PC-3 (cell line): ENCODE measurements around the gene GAS2L1. TPM values are rescaled to one million over a fixed set of nuclear protein-coding genes. Genes with fewer than 3 reads are reported as not detected.
A peak's percentile ranks its signal among the peaks of the same experiment; 100 is the strongest.

Experiments used
- ATAC-seq: fragments of 200-7000 bp; cut with Tn5 transposase; 2 replicates; pipeline ENCODE4 v1.9.1; 2020; ENCODE audit warnings: mild to moderate bottlenecking, moderate library complexity
- BruUV-seq: library from RNA; stranded (reverse); fragments of 400-500 nt; replicated peaks from 2 replicates; lab custom pipeline; 2021; lab: Mats Ljungman, UMichigan
- CTCF ChIA-PET: fragments of 300-600 bp; sonication (Branson Sonifier 250); formaldehyde crosslinking; loops from one replicate; lab custom pipeline; 2022; ENCODE audit warnings: antibody characterized with exemption; lab: Charles Lee
- POLR2A ChIA-PET: fragments of 300-600 bp; sonication (Branson Sonifier 250); formaldehyde crosslinking; loops from one replicate; lab custom pipeline; 2022; ENCODE audit warnings: antibody characterized with exemption; ENCODE audit not compliant: unreplicated experiment; lab: Charles Lee
- DNase-seq: peaks from one replicate; pipeline ENCODE4 v3.0.0-alpha.2; 2015
- H2AFZ ChIP-seq: fragments of 300-600 bp; sonication (generic); 2 replicates; pipeline ENCODE4 v1.6.0; 2016; ENCODE audit warnings: antibody characterized with exemption, low read length
- H3F3A ChIP-seq: fragments of 300-600 bp; sonication (generic); one replicate; pipeline ENCODE4 v1.6.0; 2017; ENCODE audit warnings: antibody characterized with exemption, low read length, control low read depth, mild to moderate bottlenecking; ENCODE audit not compliant: unreplicated experiment
- H3K27ac ChIP-seq: fragments of 300-600 bp; sonication (generic); 2 replicates; pipeline ENCODE4 v1.5.1; 2016; ENCODE audit warnings: mild to moderate bottlenecking, low read length
- H3K27me3 ChIP-seq: fragments of 300-600 bp; sonication (generic); 2 replicates; pipeline ENCODE4 v1.6.1; 2016; ENCODE audit warnings: low read length, mixed read lengths
- H3K36me3 ChIP-seq: fragments of 300-600 bp; sonication (generic); 2 replicates; pipeline ENCODE4 v1.6.1; 2016; ENCODE audit warnings: low read depth, mixed run types, low read length, mixed read lengths
- H3K4me1 ChIP-seq: fragments of 300-600 bp; sonication (generic); 2 replicates; pipeline ENCODE4 v1.5.1; 2016; ENCODE audit warnings: low read length; ENCODE audit not compliant: insufficient read depth
- H3K4me2 ChIP-seq: fragments of 300-600 bp; sonication (generic); 2 replicates; pipeline ENCODE4 v1.6.0; 2016; ENCODE audit warnings: low read length
- H3K4me3 ChIP-seq: fragments of 300-600 bp; sonication (generic); 2 replicates; pipeline ENCODE4 v1.5.1; 2016; ENCODE audit warnings: mild to moderate bottlenecking, low read length, mixed read lengths
- H3K79me2 ChIP-seq: fragments of 300-600 bp; sonication (generic); 2 replicates; pipeline ENCODE4 v1.6.1; 2017; ENCODE audit warnings: low read length, mixed read lengths
- H3K9ac ChIP-seq: fragments of 300-600 bp; sonication (generic); 2 replicates; pipeline ENCODE4 v1.6.0; 2016; ENCODE audit warnings: mild to moderate bottlenecking, low read length
- H3K9me2 ChIP-seq: fragments of 300-600 bp; sonication (generic); replicated peaks from 2 replicates; pipeline ENCODE4 v1.6.1; 2016; ENCODE audit warnings: mixed run types, low read length, mixed read lengths
- H3K9me3 ChIP-seq: fragments of 300-600 bp; sonication (generic); 2 replicates; pipeline ENCODE4 v1.6.1; 2016; ENCODE audit warnings: low read length, mixed read lengths
- H4K20me1 ChIP-seq: fragments of 300-600 bp; sonication (generic); 2 replicates; pipeline ENCODE4 v1.6.1; 2016; ENCODE audit warnings: low read length, mixed read lengths
- EZH2 ChIP-seq: fragments of 300-600 bp; sonication (generic); IDR thresholded peaks from one replicate; pipeline ENCODE4 v1.6.1; 2017; ENCODE audit warnings: antibody characterized with exemption, mild to moderate bottlenecking, low read length; ENCODE audit not compliant: unreplicated experiment
- EZH2phosphoT487 ChIP-seq: fragments of 300-600 bp; sonication (generic); IDR thresholded peaks from 2 replicates; pipeline ENCODE4 v1.6.1; 2018; ENCODE audit warnings: mild to moderate bottlenecking, antibody characterized with exemption, low read length, borderline replicate concordance
- intact Hi-C: fragments of 100-400 bp; cut with micrococcal nuclease; formaldehyde crosslinking; loops from 2 replicates; pipeline ENCODE4 v1.9.0; 2023
- total RNA-seq: library from RNA; depleted of rRNA; stranded (reverse); fragments of >200 nt; gene quantifications from 2 replicates; pipeline ENCODE4 v1.2.3, GENCODE V29; 2014
- TF ChIP-seq, protein P1 (sequence below): fragments of 300-600 bp; sonication (generic); conservative IDR thresholded peaks from 2 replicates; pipeline ENCODE4 v1.5.1; 2017; ENCODE audit warnings: antibody characterized with exemption, low read depth, mild to moderate bottlenecking, low read length

GAS2L1 gene
- total RNA-seq, 1 experiment from 2014 or later: 58.4 TPM

DNA sequence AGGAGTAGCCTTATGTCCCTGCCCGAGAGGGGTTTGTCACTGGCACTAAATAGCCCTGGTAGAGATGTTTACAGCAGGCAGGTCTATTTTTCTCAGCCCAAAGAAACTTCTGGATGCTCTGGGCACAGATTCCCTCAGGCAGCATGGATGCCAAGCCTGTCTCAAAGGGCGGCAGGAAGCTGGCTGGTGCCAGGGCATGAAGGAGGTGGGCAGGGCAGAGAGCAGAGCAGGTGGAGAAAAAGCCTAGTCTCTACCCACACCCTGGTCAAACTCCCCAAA is 4.1 kb upstream of the GAS2L1 start:
- H3K79me2 ChIP-seq: peaks cover 3% of the 10 kb centered on the region
- intact Hi-C loops: no loop called here
- no peak overlapping the region for H3K27ac ChIP-seq
- no peak overlapping the region for H3K4me3 ChIP-seq
- H3K27me3 ChIP-seq: no peaks in the 10 kb centered on the region
- H2AFZ ChIP-seq: no peak overlapping the region
- no peak overlapping the region for H3K4me2 ChIP-seq
- H3K4me1 ChIP-seq: no peaks in the 10 kb centered on the region
- CTCF ChIA-PET: interaction anchor here (0.6 to 1.3 kb wide), 2 partner anchors 18 to 55 kb away, joined by 5 read pairs; no protein-coding TSS in a partner anchor
- no peak for DNase-seq
- no peaks in the 10 kb centered on the region for H3K9me3 ChIP-seq
- H3K9me2 ChIP-seq: no peaks in the 10 kb centered on the region
- H3K36me3 ChIP-seq: peaks cover 23% of the 10 kb centered on the region
- no peak overlapping the region for H3K9ac ChIP-seq
- TF ChIP-seq, protein P1, sequence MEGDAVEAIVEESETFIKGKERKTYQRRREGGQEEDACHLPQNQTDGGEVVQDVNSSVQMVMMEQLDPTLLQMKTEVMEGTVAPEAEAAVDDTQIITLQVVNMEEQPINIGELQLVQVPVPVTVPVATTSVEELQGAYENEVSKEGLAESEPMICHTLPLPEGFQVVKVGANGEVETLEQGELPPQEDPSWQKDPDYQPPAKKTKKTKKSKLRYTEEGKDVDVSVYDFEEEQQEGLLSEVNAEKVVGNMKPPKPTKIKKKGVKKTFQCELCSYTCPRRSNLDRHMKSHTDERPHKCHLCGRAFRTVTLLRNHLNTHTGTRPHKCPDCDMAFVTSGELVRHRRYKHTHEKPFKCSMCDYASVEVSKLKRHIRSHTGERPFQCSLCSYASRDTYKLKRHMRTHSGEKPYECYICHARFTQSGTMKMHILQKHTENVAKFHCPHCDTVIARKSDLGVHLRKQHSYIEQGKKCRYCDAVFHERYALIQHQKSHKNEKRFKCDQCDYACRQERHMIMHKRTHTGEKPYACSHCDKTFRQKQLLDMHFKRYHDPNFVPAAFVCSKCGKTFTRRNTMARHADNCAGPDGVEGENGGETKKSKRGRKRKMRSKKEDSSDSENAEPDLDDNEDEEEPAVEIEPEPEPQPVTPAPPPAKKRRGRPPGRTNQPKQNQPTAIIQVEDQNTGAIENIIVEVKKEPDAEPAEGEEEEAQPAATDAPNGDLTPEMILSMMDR: no peak
- no peak for TF ChIP-seq EZH2phosphoT487
- H4K20me1 ChIP-seq: no peaks in the 10 kb centered on the region
- peaks cover 6% of the 10 kb centered on the region for H3F3A ChIP-seq
- POLR2A ChIA-PET: no interaction called here
- ATAC-seq: no peak
- no TSS peak for BruUV-seq

DNA sequence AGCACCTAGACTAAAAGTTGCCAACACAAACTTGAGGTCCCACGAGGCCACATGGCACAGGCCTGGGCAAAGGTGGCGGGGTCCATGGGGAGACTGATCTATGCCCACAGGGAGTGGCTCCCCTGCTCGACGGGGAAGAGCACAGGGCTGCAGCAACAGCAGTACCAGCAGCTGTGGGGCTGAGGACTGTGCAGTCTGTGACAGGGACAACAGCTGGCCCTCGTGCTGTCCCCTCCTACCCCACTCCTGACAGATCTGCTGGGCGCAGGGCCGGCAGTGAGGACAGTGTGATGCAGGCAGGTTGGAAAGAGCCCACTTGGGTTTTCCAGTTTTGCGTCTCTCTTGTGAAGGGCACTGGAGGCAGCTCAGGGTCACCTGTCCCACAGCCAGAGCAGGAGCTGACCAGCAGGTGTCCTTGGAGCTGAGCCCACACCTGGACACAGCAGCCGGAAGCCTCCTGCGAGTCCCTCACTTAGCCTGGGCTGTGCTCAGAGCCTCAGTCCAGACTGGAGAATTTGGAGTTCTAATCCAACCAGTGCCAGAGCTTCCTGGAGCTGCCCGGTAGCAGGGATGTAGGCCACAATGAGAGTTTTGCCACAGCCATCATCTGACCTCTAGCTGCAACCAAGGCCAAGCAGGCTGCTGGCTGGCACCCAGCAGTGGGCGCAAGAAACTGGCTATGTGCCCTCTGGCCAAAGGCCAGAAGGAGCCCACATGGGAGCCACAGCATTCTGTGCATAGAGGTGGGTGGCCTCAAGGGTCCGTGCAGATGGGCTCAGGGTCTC is 3.6 kb upstream of the GAS2L1 start:
- Histone ChIP-seq H3K9me2 (no peaks in the 10 kb centered on the region), H3K4me1 (peaks cover 5% of the 10 kb centered on the region), H3K4me2 (no peak overlapping the region), H3K27me3 (no peaks in the 10 kb centered on the region), H3K9ac (no peak overlapping the region), H3F3A (peaks cover 6% of the 10 kb centered on the region), H3K9me3 (no peaks in the 10 kb centered on the region), H4K20me1 (no peaks in the 10 kb centered on the region), H3K79me2 (peaks cover 8% of the 10 kb centered on the region), H3K4me3 (no peak overlapping the region), H2AFZ (no peak overlapping the region), H3K36me3 (peaks cover 18% of the 10 kb centered on the region), H3K27ac (no peak overlapping the region)
- CTCF ChIA-PET: interaction anchor here (0.6 to 1.3 kb wide), 2 partner anchors 17 to 54 kb away, joined by 5 read pairs; no protein-coding TSS in a partner anchor
- no peak for TF ChIP-seq EZH2phosphoT487
- TF ChIP-seq, protein P1: no peak
- no peak for TF ChIP-seq EZH2
- ATAC-seq (no peak), DNase-seq (no peak)
- POLR2A ChIA-PET: no interaction called here
- BruUV-seq: no TSS peak
- intact Hi-C loops: no loop called here

DNA sequence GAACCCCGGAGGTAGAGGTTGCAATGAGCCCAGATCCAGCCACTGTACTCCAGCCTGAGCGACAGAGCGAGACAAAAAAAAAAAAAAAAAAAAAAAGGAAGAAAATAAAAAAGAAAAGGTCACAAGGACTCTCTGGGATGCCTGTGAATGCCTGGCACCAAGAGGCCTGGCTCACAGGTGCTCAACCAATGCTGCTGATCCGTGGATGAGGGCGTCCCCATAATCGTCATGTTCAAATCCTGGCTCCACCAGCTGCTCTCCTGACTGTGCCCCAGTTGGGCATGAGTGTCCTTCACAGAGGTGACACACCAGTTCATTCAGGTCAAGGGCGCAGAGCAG is 645 bp upstream of the GAS2L1 start:
- POLR2A ChIA-PET: no interaction called here
- CTCF ChIA-PET: interaction anchor here (0.6 to 1.0 kb wide), 2 partner anchors 43 to 218 kb away, joined by 3 to 4 read pairs; no protein-coding TSS in a partner anchor
- H3K9ac ChIP-seq: no peak overlapping the region
- DNase-seq (no peak), ATAC-seq (no peak)
- H4K20me1 ChIP-seq: no peaks in the 10 kb centered on the region
- no peak overlapping the region for H3K4me3 ChIP-seq
- H3K9me3 ChIP-seq: no peaks in the 10 kb centered on the region
- peaks cover 32% of the 10 kb centered on the region for H3K79me2 ChIP-seq
- intact Hi-C loops: loop anchor here (2.0 to 5.0 kb wide), 2 partner anchors 37 to 41 kb away; partner anchors contain the start of gene EWSR1
- BruUV-seq: no TSS peak
- no peaks in the 10 kb centered on the region for H3K27me3 ChIP-seq
- peak overlapping the region; percentile 89; the same call in 1 of the 2 replicates for H3K4me2 ChIP-seq
- H3K27ac ChIP-seq: no peak overlapping the region; the same call in 1 of the 2 replicates
- no peak overlapping the region; the same call in 1 of the 2 replicates for H2AFZ ChIP-seq
- peaks cover 32% of the 10 kb centered on the region for H3K4me1 ChIP-seq
- no peaks in the 10 kb centered on the region for H3F3A ChIP-seq
- TF ChIP-seq, protein P1: no peak
- TF ChIP-seq EZH2: no peak
- TF ChIP-seq EZH2phosphoT487: no peak
- no peaks in the 10 kb centered on the region for H3K9me2 ChIP-seq
- H3K36me3 ChIP-seq: no peaks in the 10 kb centered on the region
